H1 (cell line): ENCODE data around the gene MRPL16. TPM values are rescaled to one million over a fixed set of nuclear protein-coding genes. Genes with fewer than 3 reads are reported as not detected.

Experiments used
- GABPA ChIP-seq: IDR thresholded peaks from 2 replicates; pipeline ENCODE4 v1.6.1; 2011; ENCODE audit warnings: mild to moderate bottlenecking, low read length, moderate library complexity, borderline replicate concordance; ENCODE audit not compliant: insufficient read depth
- polyA plus RNA-seq, 7 experiments: library from polyadenylated mRNA; depleted of rRNA in 3 of 7; stranded (reverse) in 5 of 7; unstranded in 2 of 7; fragments of >200 nt in 5 of 7; fragments of 200-250 nt in 2 of 7; gene quantifications; 1 replicate in 5 of 7; 2 replicates in 1 of 7; 4 replicates in 1 of 7; pipeline versions ENCODE4 v1.2.1 to v1.2.3, GENCODE V29; 2011 to 2013; ENCODE audit warnings: missing spikeins in 2 of 7, mixed read lengths in 2 of 7
- total RNA-seq: library from RNA; stranded (reverse); fragmentation: NEBNext Ultra II Directional; extraction: Animal tissue kit (Norgen Biotek cat#: 25700); gene quantifications from 2 replicates; pipeline ENCODE4 v1.2.1, GENCODE V29; 2021
- TF ChIP-seq, protein P1 (sequence below): IDR thresholded peaks from 2 replicates; pipeline ENCODE4 v1.6.1; 2012; ENCODE audit warnings: low read length, inconsistent platforms

Gene MRPL16
- total and polyA plus RNA-seq, 2 of the 8 experiments (the other 6 are each of a cell fraction or from before 2014, with no cell fraction given) = 69.2 to 79.8 TPM

GRCh38 chr11:59822989-59823566 lies 12.5 kb upstream of the MRPL16 start (continued):
- TF ChIP-seq, protein P1, sequence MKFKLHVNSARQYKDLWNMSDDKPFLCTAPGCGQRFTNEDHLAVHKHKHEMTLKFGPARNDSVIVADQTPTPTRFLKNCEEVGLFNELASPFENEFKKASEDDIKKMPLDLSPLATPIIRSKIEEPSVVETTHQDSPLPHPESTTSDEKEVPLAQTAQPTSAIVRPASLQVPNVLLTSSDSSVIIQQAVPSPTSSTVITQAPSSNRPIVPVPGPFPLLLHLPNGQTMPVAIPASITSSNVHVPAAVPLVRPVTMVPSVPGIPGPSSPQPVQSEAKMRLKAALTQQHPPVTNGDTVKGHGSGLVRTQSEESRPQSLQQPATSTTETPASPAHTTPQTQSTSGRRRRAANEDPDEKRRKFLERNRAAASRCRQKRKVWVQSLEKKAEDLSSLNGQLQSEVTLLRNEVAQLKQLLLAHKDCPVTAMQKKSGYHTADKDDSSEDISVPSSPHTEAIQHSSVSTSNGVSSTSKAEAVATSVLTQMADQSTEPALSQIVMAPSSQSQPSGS = no peak
- no peak for TF ChIP-seq GABPA
